Loucy (cell line): ENCODE data around the gene SLC17A5.
"Not testable (repeated sequence)": the region's sequence is repeated elsewhere in the genome, so short reads cannot be mapped to it uniquely, and the experiment has no call there.

ENCODE experiments used
- H2AFZ ChIP-seq: fragments of 200-600 bp; sonication (generic); 2 replicates; pipeline ENCODE4 v1.6.0; 2016; ENCODE audit warnings: antibody characterized with exemption, mild to moderate bottlenecking, low read length, moderate library complexity
- H3F3A ChIP-seq: fragments of 200-600 bp; 2 replicates; pipeline ENCODE4 v1.6.0; 2016; ENCODE audit warnings: antibody characterized with exemption, low read depth, mild to moderate bottlenecking
- H3K27me3 ChIP-seq: fragments of 200-600 bp; sonication (generic); 2 replicates; pipeline ENCODE4 v1.6.1; 2014; ENCODE audit warnings: low read length, mild to moderate bottlenecking; ENCODE audit not compliant: insufficient read depth, poor library complexity, severe bottlenecking
- H3K36me3 ChIP-seq: fragments of 200-600 bp; sonication (generic); 2 replicates; pipeline ENCODE4 v1.6.1; 2016; ENCODE audit warnings: low read length; ENCODE audit not compliant: insufficient read depth
- H3K4me1 ChIP-seq: fragments of 200-600 bp; sonication (generic); 2 replicates; pipeline ENCODE4 v1.5.1; 2014; ENCODE audit warnings: low read length, mild to moderate bottlenecking; ENCODE audit not compliant: insufficient read depth, poor library complexity, severe bottlenecking
- H3K4me2 ChIP-seq: fragments of 200-600 bp; sonication (generic); 2 replicates; pipeline ENCODE4 v1.6.0; 2014; ENCODE audit warnings: antibody characterized with exemption, low read length, low read depth, mild to moderate bottlenecking; ENCODE audit not compliant: poor library complexity, severe bottlenecking
- H3K4me3 ChIP-seq: fragments of 200-600 bp; sonication (generic); 2 replicates; pipeline ENCODE4 v1.5.1; 2014; ENCODE audit warnings: low read length, mild to moderate bottlenecking, mixed read lengths; ENCODE audit not compliant: poor library complexity, severe bottlenecking
- H3K79me2 ChIP-seq: fragments of 200-600 bp; sonication (generic); 2 replicates; pipeline ENCODE4 v1.6.1; 2014; ENCODE audit warnings: low read length; ENCODE audit not compliant: insufficient read depth
- H3K9ac ChIP-seq: fragments of 200-600 bp; sonication (generic); 2 replicates; pipeline ENCODE4 v1.6.0; 2014; ENCODE audit warnings: mild to moderate bottlenecking, low read depth, low read length, moderate library complexity; ENCODE audit not compliant: poor library complexity, severe bottlenecking
- H3K9me2 ChIP-seq: fragments of 200-600 bp; sonication (generic); replicated peaks from 2 replicates; pipeline ENCODE4 v1.6.1; 2016; ENCODE audit warnings: low read depth, low read length, mixed read lengths
- H3K9me3 ChIP-seq: fragments of 200-600 bp; sonication (generic); 2 replicates; pipeline ENCODE4 v1.6.1; 2014; ENCODE audit warnings: mild to moderate bottlenecking, antibody characterized with exemption, low read length, low read depth; ENCODE audit not compliant: insufficient read depth
- H4K20me1 ChIP-seq: fragments of 200-600 bp; sonication (generic); 2 replicates; pipeline ENCODE4 v1.6.0; 2014; ENCODE audit warnings: antibody characterized with exemption, low read length, mild to moderate bottlenecking; ENCODE audit not compliant: insufficient read depth, poor library complexity, severe bottlenecking
- EZH2phosphoT487 ChIP-seq: fragments of 200-600 bp; IDR thresholded peaks from 2 replicates; pipeline ENCODE4 v1.6.1; 2018; ENCODE audit warnings: antibody characterized with exemption, mild to moderate bottlenecking, moderate library complexity, borderline replicate concordance
- TF ChIP-seq, protein P1 (sequence below): fragments of 200-600 bp; sonication (generic); conservative IDR thresholded peaks from 2 replicates; pipeline ENCODE4 v1.5.1; 2014; ENCODE audit warnings: mild to moderate bottlenecking, antibody characterized with exemption, low read length

The SLC17A5 gene

DNA sequence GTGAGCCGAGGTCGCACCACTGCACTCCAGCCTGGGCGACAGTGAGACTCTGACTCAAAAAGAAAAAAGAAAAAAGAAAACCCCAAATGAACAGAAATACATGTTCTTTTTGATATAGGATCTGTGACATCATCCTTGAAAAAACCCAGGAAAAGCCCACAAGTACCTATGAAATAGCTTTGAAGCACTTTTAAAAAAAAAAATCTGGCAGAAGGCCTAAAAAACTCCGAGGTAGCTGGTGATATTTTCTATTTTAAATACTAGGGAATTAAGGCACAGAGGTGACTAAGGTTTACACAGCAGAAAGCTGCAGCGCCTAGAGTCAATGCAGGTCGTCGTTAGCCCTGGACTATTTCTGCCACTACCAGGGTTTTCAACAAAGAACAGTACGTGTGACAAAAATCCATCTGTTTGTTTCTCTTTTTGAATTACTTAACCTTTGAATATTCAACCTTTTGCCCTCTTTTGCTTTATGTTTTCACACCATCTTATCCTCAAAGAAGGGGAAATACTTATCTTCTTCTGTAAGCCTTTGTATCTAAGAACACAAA, 93.5 kb downstream of the SLC17A5 start:
- Histone ChIP-seq H3K9me3 (no peaks in the 10 kb centered on the region), H3K27me3 (no peaks in the 10 kb centered on the region), H3K4me1 (no peaks in the 10 kb centered on the region), H3K79me2 (no peaks in the 10 kb centered on the region), H3K4me2 (no peak overlapping the region), H3K4me3 (no peak overlapping the region), H2AFZ (no peak overlapping the region), H4K20me1 (no peaks in the 10 kb centered on the region), H3K9me2 (no peaks in the 10 kb centered on the region), H3F3A (no peaks in the 10 kb centered on the region), H3K36me3 (no peaks in the 10 kb centered on the region), H3K9ac (no peak overlapping the region)
- TF ChIP-seq, protein P1, sequence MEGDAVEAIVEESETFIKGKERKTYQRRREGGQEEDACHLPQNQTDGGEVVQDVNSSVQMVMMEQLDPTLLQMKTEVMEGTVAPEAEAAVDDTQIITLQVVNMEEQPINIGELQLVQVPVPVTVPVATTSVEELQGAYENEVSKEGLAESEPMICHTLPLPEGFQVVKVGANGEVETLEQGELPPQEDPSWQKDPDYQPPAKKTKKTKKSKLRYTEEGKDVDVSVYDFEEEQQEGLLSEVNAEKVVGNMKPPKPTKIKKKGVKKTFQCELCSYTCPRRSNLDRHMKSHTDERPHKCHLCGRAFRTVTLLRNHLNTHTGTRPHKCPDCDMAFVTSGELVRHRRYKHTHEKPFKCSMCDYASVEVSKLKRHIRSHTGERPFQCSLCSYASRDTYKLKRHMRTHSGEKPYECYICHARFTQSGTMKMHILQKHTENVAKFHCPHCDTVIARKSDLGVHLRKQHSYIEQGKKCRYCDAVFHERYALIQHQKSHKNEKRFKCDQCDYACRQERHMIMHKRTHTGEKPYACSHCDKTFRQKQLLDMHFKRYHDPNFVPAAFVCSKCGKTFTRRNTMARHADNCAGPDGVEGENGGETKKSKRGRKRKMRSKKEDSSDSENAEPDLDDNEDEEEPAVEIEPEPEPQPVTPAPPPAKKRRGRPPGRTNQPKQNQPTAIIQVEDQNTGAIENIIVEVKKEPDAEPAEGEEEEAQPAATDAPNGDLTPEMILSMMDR = no peak
- no peak for TF ChIP-seq EZH2phosphoT487

DNA sequence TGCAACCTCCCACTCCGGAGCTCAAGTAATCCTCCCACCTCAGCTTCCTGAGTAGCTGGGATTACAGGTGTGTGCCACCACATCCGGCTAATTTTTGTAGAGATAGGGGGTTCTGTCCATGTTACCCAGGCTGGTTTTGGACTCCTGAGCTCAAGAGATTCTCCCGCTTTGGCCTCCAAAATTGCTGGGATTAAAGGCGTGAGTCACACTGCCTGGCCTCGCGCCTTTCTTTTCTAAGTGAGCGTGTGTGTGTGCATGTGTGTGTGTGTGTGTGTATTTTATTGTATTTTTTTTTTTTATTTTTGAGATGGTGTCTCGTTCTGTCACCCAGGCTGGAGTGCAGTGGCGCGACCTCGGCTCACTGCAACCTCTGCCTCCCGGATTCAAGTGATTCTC, 94.4 kb downstream of the SLC17A5 start:
- H3K79me2 ChIP-seq, H3K4me3 ChIP-seq, H4K20me1 ChIP-seq, H3K4me2 ChIP-seq, H2AFZ ChIP-seq, H3K9me2 ChIP-seq, H3K4me1 ChIP-seq, H3F3A ChIP-seq, H3K27me3 ChIP-seq, H3K9me3 ChIP-seq, H3K9ac ChIP-seq, H3K36me3 ChIP-seq: not testable (repeated sequence)

DNA sequence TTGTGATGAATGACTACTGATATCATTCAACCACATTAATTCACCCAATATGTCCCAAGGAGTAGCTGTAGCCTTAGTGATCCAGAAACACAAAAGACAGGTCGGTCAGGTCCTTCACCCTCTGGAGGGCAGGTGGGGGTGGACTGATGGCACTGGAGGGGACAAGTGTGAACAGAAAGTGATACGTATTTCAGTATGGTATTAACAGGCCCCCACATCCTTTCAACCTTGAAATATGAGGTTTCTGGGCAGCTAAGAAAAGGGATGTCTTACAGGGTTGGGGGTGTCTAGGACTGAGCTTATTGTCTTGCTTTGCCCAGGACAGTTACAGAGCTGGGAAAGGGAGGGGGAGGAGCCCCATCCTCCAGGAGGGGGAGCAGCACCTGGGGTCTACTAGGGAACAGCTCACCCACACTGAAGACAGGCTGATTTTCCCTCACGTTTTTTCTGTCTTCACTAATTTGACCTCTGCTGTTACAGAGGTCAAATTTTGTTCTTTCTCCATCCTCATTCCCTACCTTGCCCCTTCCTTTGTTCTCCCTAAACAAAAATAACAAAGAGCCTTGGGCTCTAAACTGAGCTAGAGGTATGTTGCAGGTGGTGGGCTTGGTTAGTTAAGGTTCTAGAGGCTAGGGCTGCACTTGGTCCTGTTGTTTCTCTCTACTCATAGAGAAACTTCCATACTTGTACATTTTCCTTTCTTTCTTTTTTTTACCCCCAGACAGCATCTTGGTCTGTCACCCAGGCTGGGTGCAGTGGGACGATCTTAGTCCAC, 95.0 kb downstream of the SLC17A5 start:
- Histone ChIP-seq H3K79me2 (no peaks in the 10 kb centered on the region), H3F3A (no peaks in the 10 kb centered on the region), H3K27me3 (no peaks in the 10 kb centered on the region), H3K9me2 (no peaks in the 10 kb centered on the region), H4K20me1 (no peaks in the 10 kb centered on the region), H3K4me1 (no peaks in the 10 kb centered on the region), H2AFZ (no peak overlapping the region), H3K9ac (no peak overlapping the region), H3K4me2 (no peak overlapping the region), H3K36me3 (no peaks in the 10 kb centered on the region), H3K4me3 (no peak overlapping the region), H3K9me3 (no peaks in the 10 kb centered on the region)
- TF ChIP-seq EZH2phosphoT487 = no peak
- TF ChIP-seq, protein P1 = no peak

DNA sequence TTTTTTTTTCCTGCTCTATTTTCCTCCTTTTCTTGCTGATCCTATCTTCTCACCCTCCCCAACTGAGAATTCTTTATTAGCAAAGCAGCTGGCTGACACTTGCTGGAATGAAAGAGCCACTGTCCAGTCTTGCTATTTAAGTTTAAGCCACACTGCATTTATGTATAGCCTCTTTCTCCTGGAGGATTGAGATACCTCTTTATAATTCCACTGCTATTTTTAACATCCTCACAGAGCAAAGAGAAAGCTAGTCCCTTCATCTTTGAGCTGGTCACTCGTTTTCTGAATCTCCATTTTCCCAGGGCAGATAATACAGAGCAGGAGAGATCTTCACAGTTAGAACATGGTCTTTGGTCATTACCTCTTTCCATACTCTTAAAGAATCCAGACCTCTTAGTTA, 97.0 kb downstream of the SLC17A5 start:
- TF ChIP-seq, protein P1 = no peak
- no peak for TF ChIP-seq EZH2phosphoT487
- Histone ChIP-seq H3K27me3 (no peaks in the 10 kb centered on the region), H3K79me2 (no peaks in the 10 kb centered on the region), H3K4me2 (no peak overlapping the region), H3K4me3 (no peak overlapping the region), H3K9me2 (no peaks in the 10 kb centered on the region), H3K4me1 (no peaks in the 10 kb centered on the region), H2AFZ (no peak overlapping the region; the same call in 1 of the 2 replicates), H3K9ac (no peak overlapping the region), H3K9me3 (no peaks in the 10 kb centered on the region), H3F3A (no peaks in the 10 kb centered on the region), H4K20me1 (no peaks in the 10 kb centered on the region), H3K36me3 (no peaks in the 10 kb centered on the region)

DNA sequence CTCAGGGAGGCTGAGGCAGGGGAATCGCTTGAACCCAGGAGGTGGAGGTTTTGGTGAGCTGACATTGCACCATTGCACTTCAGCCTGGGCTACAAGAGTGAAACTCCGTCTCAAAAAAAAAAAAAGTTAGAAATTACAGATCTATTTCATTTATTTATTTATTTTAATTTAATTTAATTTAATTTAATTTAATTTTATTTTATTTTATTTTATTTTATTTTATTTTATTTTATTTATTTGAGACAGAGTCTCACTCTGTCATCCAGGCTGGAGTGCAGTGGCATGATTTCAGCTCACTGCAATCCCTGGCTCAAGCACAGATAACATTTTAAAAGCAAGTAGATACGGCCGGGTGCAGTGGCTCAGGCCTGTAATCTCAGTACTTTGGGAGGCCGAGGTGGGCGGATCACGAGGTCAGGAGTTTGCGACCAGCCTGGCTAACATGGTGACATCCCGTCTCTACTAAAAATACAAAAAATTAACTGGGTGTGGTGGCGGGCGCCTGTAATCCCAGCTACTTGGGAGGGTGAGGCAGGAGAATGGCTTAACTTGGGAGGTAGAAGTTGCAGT, 98.3 kb downstream of the SLC17A5 start:
- H3K9me3 ChIP-seq, H3K4me2 ChIP-seq, H3K4me3 ChIP-seq, H3K9me2 ChIP-seq, H3F3A ChIP-seq, H3K36me3 ChIP-seq, H4K20me1 ChIP-seq, H3K79me2 ChIP-seq, H3K4me1 ChIP-seq, H2AFZ ChIP-seq, H3K9ac ChIP-seq, H3K27me3 ChIP-seq: not testable (repeated sequence)
